Sigmoid colon (tissue), 7 donors: ENCODE data around the gene ZNF141. TPM values are rescaled to one million over a fixed set of nuclear protein-coding genes. Genes with fewer than 3 reads are reported as not detected.
"Not testable (repeated sequence)": the region's sequence is repeated elsewhere in the genome, so short reads cannot be mapped to it uniquely, and the experiment has no call there.

Experiments
- DNase-seq: peaks from one replicate; pipeline ENCODE4 v3.0.0-alpha.2; 2019
- H3K27ac ChIP-seq, 4 donors: fragments of 200-600 bp; sonication (generic); one replicate each; pipeline ENCODE4 v1.5.1; 2016 to 2019; ENCODE audit warnings: mild to moderate bottlenecking in 1 of 4
- H3K27me3 ChIP-seq, 3 donors: fragments of 200-600 bp; sonication (generic); one replicate each; pipeline ENCODE4 v1.5.1; 2019; ENCODE audit warnings: mild to moderate bottlenecking in 1 of 3
- H3K36me3 ChIP-seq, 4 donors: fragments of 200-600 bp; sonication (generic); one replicate each; pipeline ENCODE4 v1.5.1; 2016 to 2019
- H3K4me1 ChIP-seq, 4 donors: fragments of 200-600 bp; sonication (generic); one replicate each; pipeline ENCODE4 v1.5.1; 2017 to 2019
- H3K4me3 ChIP-seq, 4 donors: fragments of 200-600 bp; sonication (generic); one replicate each; pipeline ENCODE4 v1.5.1; 2017 to 2019; ENCODE audit warnings: mild to moderate bottlenecking in 2 of 4, moderate library complexity in 1 of 4
- H3K9me3 ChIP-seq, 4 donors: fragments of 200-600 bp in 3 of 4; sonication (generic) in 3 of 4; one replicate each; pipeline versions ENCODE4 v1.5.1 to v1.6.1; 2013 to 2019
- EP300 ChIP-seq, 4 donors: sonication (generic); formaldehyde crosslinking; IDR thresholded peaks; one replicate each; pipeline ENCODE4 v1.6.1; 2017; ENCODE audit warnings: antibody characterized with exemption in 4 of 4
- POLR2A ChIP-seq, 2 donors: fragments of 450-650 bp; IDR thresholded peaks; one replicate each; pipeline ENCODE4 v1.6.1; 2016; ENCODE audit warnings: antibody characterized with exemption in 2 of 2, mild to moderate bottlenecking in 2 of 2, moderate library complexity in 2 of 2
- POLR2AphosphoS5 ChIP-seq, 4 donors: sonication (generic); formaldehyde crosslinking; IDR thresholded peaks; one replicate each; pipeline ENCODE4 v1.6.1; 2017; ENCODE audit warnings: antibody characterized with exemption in 4 of 4
- WGBS, 2 donors: extraction: QIAGEN DNeasy Blood & Tissue Kit; methylation state at CpG; one replicate each; pipeline ENCODE4 v1.1.7; 2013; 5-methylcytosine and 5-hydroxymethylcytosine counted together
- intact Hi-C: fragments of 100-400 bp; cut with DNase I; formaldehyde crosslinking; loops from one replicate; pipeline ENCODE4 v1.15.1; 2023
- polyA plus RNA-seq, 3 donors: library from polyadenylated mRNA; stranded (reverse); fragments of 200-250 nt; gene quantifications; one replicate each; pipeline ENCODE4 v1.2.3, GENCODE V29; 2013
- total RNA-seq, 4 donors: library from RNA; depleted of rRNA; stranded (reverse); fragments of >200 nt; gene quantifications; one replicate each; pipeline ENCODE4 v1.1.0, GENCODE V29; 2016
- TF ChIP-seq, protein P1 (sequence below), 4 experiments: fragments of 450-650 bp in 3 of 4; fragments of 200-600 bp in 1 of 4; IDR thresholded peaks; one replicate each; pipeline ENCODE4 v1.5.1; 2016 to 2019; ENCODE audit warnings: antibody characterized with exemption in 4 of 4, mild to moderate bottlenecking in 3 of 4, moderate library complexity in 2 of 4
- donor health status: healthy with polysubstance abuse.
- donor health status: Bipolar disorder and iron deficiency.
- donor health status: healthy.

Gene ZNF141
- total and polyA plus RNA-seq, 7 donors: 2.4 to 24.4 (median 17.4) TPM

DNA sequence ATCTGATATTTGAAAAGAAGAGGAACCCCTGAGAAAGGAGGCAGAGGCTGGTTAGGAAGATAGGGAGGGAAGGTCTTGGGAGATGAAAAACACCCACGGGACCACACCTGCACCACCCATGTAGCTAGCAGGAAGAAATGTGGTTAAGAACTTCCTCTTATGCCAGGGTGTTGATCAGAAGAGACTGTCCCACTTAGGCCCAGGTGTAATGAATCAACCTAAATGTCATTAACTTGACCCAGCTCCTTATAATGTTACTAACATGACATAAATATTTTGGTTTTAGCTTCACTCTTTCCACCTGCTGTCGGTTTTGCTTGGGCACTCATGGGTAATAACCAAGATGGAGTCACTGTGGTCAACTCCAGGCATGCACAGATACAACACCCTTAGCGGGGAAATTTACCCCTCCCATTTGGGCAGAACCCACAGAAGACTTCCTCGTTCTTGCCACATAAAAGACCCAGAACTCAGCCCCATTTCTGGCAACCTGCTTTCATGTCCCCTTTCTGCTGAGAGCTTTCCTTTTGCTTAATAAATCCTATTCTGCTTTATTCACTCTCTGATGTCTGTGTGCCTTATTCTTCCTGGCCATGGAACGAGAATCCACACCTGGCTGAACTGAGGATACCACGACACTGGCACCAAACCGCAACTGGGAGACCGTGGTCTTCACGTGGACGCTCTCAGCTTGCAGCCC, 46.8 kb downstream of the ZNF141 start:
- Histone ChIP-seq H3K4me3 (no peak overlapping the region), H3K4me1 (no peaks in the 10 kb centered on the region), H3K27ac (no peak overlapping the region), H3K36me3 (peaks cover 0 to 6% (median 0%) of the 10 kb centered on the region in 4 donors), H3K9me3 (peaks cover 47 to 71% (median 54%) of the 10 kb centered on the region in 4 donors), H3K27me3 (no peaks in the 10 kb centered on the region)
- 55 to 84% methylated on average over 10 of the region's 10 CpGs for WGBS, 2 donors
- no peak for TF ChIP-seq POLR2A (IDR thresholded peaks at IDR 0.05)
- no peak for TF ChIP-seq POLR2AphosphoS5 (IDR thresholded peaks at IDR 0.05)
- TF ChIP-seq, protein P1, sequence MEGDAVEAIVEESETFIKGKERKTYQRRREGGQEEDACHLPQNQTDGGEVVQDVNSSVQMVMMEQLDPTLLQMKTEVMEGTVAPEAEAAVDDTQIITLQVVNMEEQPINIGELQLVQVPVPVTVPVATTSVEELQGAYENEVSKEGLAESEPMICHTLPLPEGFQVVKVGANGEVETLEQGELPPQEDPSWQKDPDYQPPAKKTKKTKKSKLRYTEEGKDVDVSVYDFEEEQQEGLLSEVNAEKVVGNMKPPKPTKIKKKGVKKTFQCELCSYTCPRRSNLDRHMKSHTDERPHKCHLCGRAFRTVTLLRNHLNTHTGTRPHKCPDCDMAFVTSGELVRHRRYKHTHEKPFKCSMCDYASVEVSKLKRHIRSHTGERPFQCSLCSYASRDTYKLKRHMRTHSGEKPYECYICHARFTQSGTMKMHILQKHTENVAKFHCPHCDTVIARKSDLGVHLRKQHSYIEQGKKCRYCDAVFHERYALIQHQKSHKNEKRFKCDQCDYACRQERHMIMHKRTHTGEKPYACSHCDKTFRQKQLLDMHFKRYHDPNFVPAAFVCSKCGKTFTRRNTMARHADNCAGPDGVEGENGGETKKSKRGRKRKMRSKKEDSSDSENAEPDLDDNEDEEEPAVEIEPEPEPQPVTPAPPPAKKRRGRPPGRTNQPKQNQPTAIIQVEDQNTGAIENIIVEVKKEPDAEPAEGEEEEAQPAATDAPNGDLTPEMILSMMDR (IDR thresholded peaks at IDR 0.05): no peak
- TF ChIP-seq EP300 (IDR thresholded peaks at IDR 0.05): no peak
- intact Hi-C loops: no loop called here
- DNase-seq: no peak

DNA sequence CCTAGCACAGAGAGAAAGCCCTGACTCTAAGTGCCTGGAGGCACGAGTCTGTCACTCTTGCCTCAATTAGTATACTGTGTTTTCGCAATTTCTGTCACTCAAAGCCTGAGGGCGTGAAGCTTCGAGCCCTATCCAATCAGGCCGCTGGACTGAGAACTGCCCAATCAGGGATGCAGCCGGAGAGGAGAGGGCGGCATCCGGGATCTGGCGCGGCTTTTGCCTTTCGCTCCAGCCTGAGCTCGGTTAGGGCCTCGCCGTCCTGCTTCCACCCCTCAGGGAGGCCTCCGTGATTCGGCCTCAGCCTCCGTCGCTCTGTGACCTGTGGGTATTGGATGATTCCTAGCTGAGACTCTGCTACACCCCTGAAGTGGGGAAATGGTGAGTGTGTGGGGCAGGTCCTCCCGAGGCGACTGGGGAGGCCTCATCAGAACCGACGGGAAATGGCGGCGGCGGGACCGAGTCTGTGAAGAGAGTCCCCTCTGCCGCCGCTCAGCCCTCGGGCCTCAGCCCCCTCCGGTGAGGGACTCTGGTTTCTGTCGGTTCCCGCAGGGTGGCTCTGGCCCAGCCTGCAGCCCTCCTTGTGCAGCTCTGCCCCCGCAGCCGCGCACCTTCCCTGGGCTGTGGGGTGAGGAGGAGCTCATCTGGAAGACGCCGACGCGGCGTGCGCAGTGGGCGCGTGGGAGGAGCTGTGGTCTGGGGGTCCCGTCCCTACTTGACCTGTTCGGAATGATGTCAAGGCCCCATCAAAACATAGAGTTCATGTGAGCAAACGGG, 48.5 kb downstream of the ZNF141 start:
- Histone ChIP-seq H3K4me1 (no peaks in the 10 kb centered on the region), H3K27me3 (no peaks in the 10 kb centered on the region), H3K27ac (no peak overlapping the region), H3K4me3 (no peak overlapping the region), H3K36me3 (peaks cover 0 to 6% (median 0%) of the 10 kb centered on the region in 4 donors), H3K9me3 (peaks cover 45 to 67% (median 48%) of the 10 kb centered on the region in 4 donors)
- WGBS, 2 donors: 15 to 50% methylated on average over 46 of the region's 46 CpGs
- intact Hi-C loops: no loop called here
- no peak for DNase-seq
- TF ChIP-seq, protein P1 (IDR thresholded peaks at IDR 0.05): no peak
- TF ChIP-seq POLR2A (IDR thresholded peaks at IDR 0.05): no peak
- no peak for TF ChIP-seq EP300 (IDR thresholded peaks at IDR 0.05)
- no peak for TF ChIP-seq POLR2AphosphoS5 (IDR thresholded peaks at IDR 0.05)

GRCh38 chr4:386708-387105, 49.1 kb downstream of the ZNF141 start:
- no peak overlapping the region for H3K4me3 ChIP-seq
- H3K36me3 ChIP-seq: peaks cover 0 to 6% (median 0%) of the 10 kb centered on the region in 4 donors
- H3K4me1 ChIP-seq: no peaks in the 10 kb centered on the region
- peaks cover 42 to 64% (median 44%) of the 10 kb centered on the region in 4 donors for H3K9me3 ChIP-seq
- no peak for TF ChIP-seq POLR2AphosphoS5 (IDR thresholded peaks at IDR 0.05)
- no peak for TF ChIP-seq POLR2A (IDR thresholded peaks at IDR 0.05)
- no peak for TF ChIP-seq EP300 (IDR thresholded peaks at IDR 0.05)
- intact Hi-C loops: no loop called here
- no peak overlapping the region for H3K27ac ChIP-seq
- no peaks in the 10 kb centered on the region for H3K27me3 ChIP-seq
- WGBS, 2 donors: 23 to 52% methylated on average over 23 of the region's 23 CpGs
- no peak for DNase-seq

DNA sequence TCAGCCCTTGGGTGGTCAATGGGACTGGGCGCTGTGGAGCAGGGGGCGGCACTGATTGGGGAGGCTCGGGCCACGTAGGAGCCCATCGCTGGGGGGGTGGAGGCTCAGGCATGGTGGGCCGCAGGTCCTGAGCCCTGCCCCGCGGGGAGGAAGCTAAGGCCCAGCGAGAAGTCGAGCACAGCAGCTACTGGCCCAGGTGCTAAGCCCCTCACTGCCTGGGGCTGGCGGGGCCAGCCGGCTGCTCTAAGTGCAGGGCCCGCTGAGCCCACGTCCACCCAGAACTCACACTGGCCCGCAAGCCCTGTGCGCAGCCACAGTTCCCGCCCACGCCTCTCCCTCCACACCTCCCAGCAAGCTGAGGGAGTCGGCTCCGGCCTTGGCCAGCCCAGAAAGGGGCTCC, 66.4 kb downstream of the ZNF141 start:
- Histone ChIP-seq H3K4me1 (no peaks in the 10 kb centered on the region), H3K9me3 (peaks cover 0 to 52% (median 41%) of the 10 kb centered on the region in 4 donors), H3K27ac (no peak overlapping the region), H3K36me3 (no peaks in the 10 kb centered on the region), H3K4me3 (no peak overlapping the region), H3K27me3 (no peaks in the 10 kb centered on the region)
- TF ChIP-seq POLR2A (IDR thresholded peaks at IDR 0.05) (no peak), EP300 (IDR thresholded peaks at IDR 0.05) (no peak), POLR2AphosphoS5 (IDR thresholded peaks at IDR 0.05) (no peak)
- TF ChIP-seq, protein P1 (IDR thresholded peaks at IDR 0.05): no peak
- 97 to 98% methylated on average over 20 of the region's 20 CpGs for WGBS, 2 donors
- intact Hi-C loops: no loop called here
- DNase-seq: no peak

DNA sequence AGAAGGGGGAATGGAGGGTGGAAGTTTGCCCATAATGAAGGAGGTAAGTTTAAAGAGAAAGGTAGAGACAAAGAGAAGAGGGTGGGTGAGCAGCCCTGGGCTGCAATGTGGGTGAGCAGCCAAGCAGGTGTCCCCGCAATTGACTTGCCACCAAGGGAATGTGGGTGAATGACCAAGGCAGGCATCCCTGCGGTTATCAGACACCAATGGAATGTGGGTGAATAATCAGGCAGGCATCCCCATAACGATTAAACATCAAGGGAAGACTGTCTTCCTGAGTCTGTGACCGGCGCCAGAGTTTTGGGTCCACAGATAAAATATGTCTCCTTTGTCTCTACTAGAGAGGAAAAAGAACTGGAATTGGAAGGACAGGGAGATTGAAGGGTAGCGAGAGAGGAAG, 70.7 kb downstream of the ZNF141 start:
- H3K4me1 ChIP-seq, H3K4me3 ChIP-seq, intact Hi-C loops, H3K27ac ChIP-seq, H3K27me3 ChIP-seq, H3K36me3 ChIP-seq, DNase-seq: not testable (repeated sequence)
- peaks cover 13 to 71% (median 54%) of the 10 kb centered on the region in 4 donors for H3K9me3 ChIP-seq
- WGBS, 2 donors: 96 to 97% methylated on average over 6 of the region's 6 CpGs
